IMR-90 (cell line): Measurements from ENCODE around the gene TINAGL1. TPM values are rescaled to one million over a fixed set of nuclear protein-coding genes. Genes with fewer than 3 reads are reported as not detected.
A peak's percentile ranks its signal among the peaks of the same experiment; 100 is the strongest.

Source experiments
- ATAC-seq: fragments of 200-7000 bp; cut with Tn5 transposase; 2 replicates; pipeline ENCODE4 v1.9.1; 2020; ENCODE audit warnings: low read depth, mild to moderate bottlenecking, moderate library complexity
- BruUV-seq: library from RNA; stranded (reverse); fragments of 400-500 nt; replicated peaks from 2 replicates; lab custom pipeline; 2021; lab: Mats Ljungman, UMichigan
- CTCF ChIA-PET: fragments of 300-600 bp; formaldehyde crosslinking; extraction: SDS; loops from one replicate; lab custom pipeline; 2021; ENCODE audit warnings: antibody characterized with exemption; lab: Yijun Ruan, JAX
- POLR2A ChIA-PET: fragments of 300-600 bp; sonication (Branson Sonifier 250); formaldehyde crosslinking; loops from one replicate; lab custom pipeline; 2022; ENCODE audit warnings: antibody characterized with exemption; ENCODE audit not compliant: unreplicated experiment; lab: Charles Lee
- DNase-seq: peaks from one replicate; pipeline ENCODE4 v3.0.0; 2013
- H2AFZ ChIP-seq: replicated peaks from 2 replicates; pipeline ENCODE3; 2013; ENCODE audit warnings: low read length, mild to moderate bottlenecking; ENCODE audit not compliant: poor library complexity
- H2AK5ac ChIP-seq: 2 replicates; pipeline ENCODE4 v1.6.1; 2013; ENCODE audit warnings: low read depth, low read length, inconsistent platforms
- H2AK9ac ChIP-seq: replicated peaks from 2 replicates; pipeline ENCODE3; 2013; ENCODE audit warnings: mild to moderate bottlenecking, low read depth, low read length, moderate library complexity; ENCODE audit not compliant: poor library complexity
- H2BK120ac ChIP-seq: 2 replicates; pipeline ENCODE4 v1.6.1; 2013; ENCODE audit warnings: low read depth, low read length, inconsistent platforms
- H2BK15ac ChIP-seq: 3 replicates; pipeline ENCODE4 v1.6.1; 2013; ENCODE audit warnings: low read depth, low read length, inconsistent platforms
- H2BK20ac ChIP-seq: 2 replicates; pipeline ENCODE4 v1.6.1; 2013; ENCODE audit warnings: low read depth, mild to moderate bottlenecking, inconsistent platforms, low read length, moderate library complexity
- H2BK5ac ChIP-seq: 2 replicates; pipeline ENCODE4 v1.6.1; 2013; ENCODE audit warnings: mild to moderate bottlenecking, low read depth, low read length, inconsistent platforms; ENCODE audit not compliant: poor library complexity, severe bottlenecking
- H3K14ac ChIP-seq: replicated peaks from 2 replicates; pipeline ENCODE4 v1.6.1; 2013; ENCODE audit warnings: low read depth, low read length, inconsistent platforms
- H3K18ac ChIP-seq: 2 replicates; pipeline ENCODE4 v1.6.1; 2013; ENCODE audit warnings: low read depth, low read length, control low read depth
- H3K23ac ChIP-seq: 2 replicates; pipeline ENCODE4 v1.6.1; 2013; ENCODE audit warnings: low read depth, low read length, inconsistent platforms
- H3K27ac ChIP-seq: 2 replicates; pipeline ENCODE4 v1.5.1; 2013; ENCODE audit warnings: mild to moderate bottlenecking, control low read depth, low read length; ENCODE audit not compliant: insufficient read depth
- H3K27me3 ChIP-seq: 2 replicates; pipeline ENCODE4 v1.6.1; 2013; ENCODE audit warnings: low read length; ENCODE audit not compliant: control insufficient read depth, insufficient read depth
- H3K36me3 ChIP-seq: 2 replicates; pipeline ENCODE4 v1.6.1; 2013; ENCODE audit warnings: low read length, mixed read lengths; ENCODE audit not compliant: control insufficient read depth, insufficient read depth
- H3K4ac ChIP-seq: 2 replicates; pipeline ENCODE4 v1.6.1; 2013; ENCODE audit warnings: low read depth, low read length, inconsistent platforms
- H3K4me1 ChIP-seq: 2 replicates; pipeline ENCODE4 v1.6.1; 2013; ENCODE audit warnings: low read length, mixed read lengths; ENCODE audit not compliant: control insufficient read depth, insufficient read depth
- H3K4me2 ChIP-seq: 2 replicates; pipeline ENCODE4 v1.6.1; 2013; ENCODE audit warnings: low read depth, mild to moderate bottlenecking, control low read depth, low read length, moderate library complexity
- H3K4me3 ChIP-seq: 2 replicates; pipeline ENCODE4 v1.5.1; 2013; ENCODE audit warnings: low read depth, mild to moderate bottlenecking, control low read depth, low read length, moderate library complexity; ENCODE audit not compliant: insufficient read depth
- H3K56ac ChIP-seq: 2 replicates; pipeline ENCODE4 v1.6.1; 2013; ENCODE audit warnings: low read length, inconsistent platforms; ENCODE audit not compliant: insufficient read depth; ENCODE audit errors: extremely low read depth
- H3K79me1 ChIP-seq, 2 experiments: 2 replicates each; pipeline ENCODE4 v1.6.1; 2013; ENCODE audit warnings: low read length in 2 of 2, inconsistent platforms in 1 of 2, low read depth in 1 of 2
- H3K9ac ChIP-seq: 2 replicates; pipeline ENCODE4 v1.6.1; 2013; ENCODE audit warnings: low read depth, low read length, control low read depth
- H3K9me1 ChIP-seq: 2 replicates; pipeline ENCODE4 v1.6.1; 2013; ENCODE audit warnings: low read length, inconsistent platforms; ENCODE audit not compliant: insufficient read depth
- H3K9me3 ChIP-seq: 2 replicates; pipeline ENCODE4 v1.6.1; 2013; ENCODE audit warnings: low read length; ENCODE audit not compliant: control insufficient read depth, insufficient read depth
- H4K20me1 ChIP-seq: 2 replicates; pipeline ENCODE4 v1.6.1; 2013; ENCODE audit warnings: low read length, inconsistent platforms; ENCODE audit not compliant: insufficient read depth
- H4K5ac ChIP-seq: 2 replicates; pipeline ENCODE4 v1.6.1; 2013; ENCODE audit warnings: mild to moderate bottlenecking, low read depth, low read length, control low read depth
- H4K8ac ChIP-seq, 2 experiments: 2 replicates each; pipeline ENCODE4 v1.6.1; 2013; ENCODE audit warnings: low read depth in 2 of 2, low read length in 2 of 2, control low read depth in 1 of 2, inconsistent platforms in 1 of 2
- H4K91ac ChIP-seq: 2 replicates; pipeline ENCODE4 v1.6.1; 2013; ENCODE audit warnings: low read depth, low read length, inconsistent platforms; ENCODE audit not compliant: insufficient read depth
- CEBPB ChIP-seq: IDR thresholded peaks from 2 replicates; pipeline ENCODE4 v1.6.1; 2012; ENCODE audit warnings: low read depth, low read length, improper control_type of control experiment
- CHD1 ChIP-seq: IDR thresholded peaks from 2 replicates; pipeline ENCODE4 v1.6.1; 2012; ENCODE audit warnings: low read depth, low read length, improper control_type of control experiment
- MAZ ChIP-seq: IDR thresholded peaks from 2 replicates; pipeline ENCODE4 v1.6.1; 2012; ENCODE audit warnings: low read depth, mild to moderate bottlenecking, low read length, improper control_type of control experiment, moderate library complexity, borderline replicate concordance
- MXI1 ChIP-seq: IDR thresholded peaks from 2 replicates; pipeline ENCODE4 v1.6.1; 2012; ENCODE audit warnings: low read depth, mild to moderate bottlenecking, low read length, moderate library complexity, borderline replicate concordance
- NFE2L2 ChIP-seq: fragments of 150-350 bp; IDR thresholded peaks from 2 replicates; pipeline ENCODE4 v1.6.1; 2016; ENCODE audit warnings: low read depth, mild to moderate bottlenecking, low read length
- POLR2A ChIP-seq: IDR thresholded peaks from 2 replicates; pipeline ENCODE4 v1.6.1; 2012; ENCODE audit warnings: mild to moderate bottlenecking, low read depth, low read length
- RAD21 ChIP-seq: IDR thresholded peaks from 2 replicates; pipeline ENCODE4 v1.6.1; 2012; ENCODE audit warnings: low read length, improper control_type of control experiment
- RCOR1 ChIP-seq: IDR thresholded peaks from 2 replicates; pipeline ENCODE4 v1.6.1; 2012; ENCODE audit warnings: mild to moderate bottlenecking, low read length, improper control_type of control experiment; ENCODE audit not compliant: insufficient replicate concordance
- WGBS, 2 experiments: methylation state at CpG; one replicate each; pipeline versions ENCODE4 v1.1.5 to v1.1.7; 2013; ENCODE audit warnings: missing lambda C conversion rate in 2 of 2; ENCODE audit not compliant: insufficient read length in 1 of 2; ENCODE audit errors: extremely low coverage in 2 of 2; 5-methylcytosine and 5-hydroxymethylcytosine counted together
- dilution Hi-C: fragments of 300-500 bp; cut with HindIII; formaldehyde crosslinking; loops from one replicate; pipeline ENCODE4 v1.14.3; 2018; ENCODE audit warnings: low sequenced_read_pairs; ENCODE audit not compliant: unreplicated experiment
- in situ Hi-C: fragments of 300-500 bp; cut with MboI; formaldehyde crosslinking; loops from 3 replicates; pipeline ENCODE4 v1.14.3; 2019; ENCODE audit warnings: low sequenced_read_pairs, inconsistent platforms, mixed read lengths
- intact Hi-C: fragments of 100-400 bp; cut with micrococcal nuclease; formaldehyde crosslinking; loops from 2 replicates; pipeline ENCODE4 v1.10.0; 2022
- polyA plus RNA-seq, 3 experiments: library from polyadenylated mRNA; depleted of rRNA; stranded (reverse); fragments of >200 nt; gene quantifications; 2 replicates each; pipeline ENCODE4 v1.2.3, GENCODE V29; 2012; ENCODE audit warnings: low replicate concordance in 1 of 3
- total RNA-seq: library from RNA; depleted of rRNA; stranded (reverse); fragments of >200 nt; gene quantifications from 2 replicates; pipeline ENCODE4 v1.2.3, GENCODE V29; 2012

TINAGL1 gene
- total and polyA plus RNA-seq, 2 of the 4 experiments (the other 2 are of a cell fraction), result 0.54 to 1.5 TPM

DNA sequence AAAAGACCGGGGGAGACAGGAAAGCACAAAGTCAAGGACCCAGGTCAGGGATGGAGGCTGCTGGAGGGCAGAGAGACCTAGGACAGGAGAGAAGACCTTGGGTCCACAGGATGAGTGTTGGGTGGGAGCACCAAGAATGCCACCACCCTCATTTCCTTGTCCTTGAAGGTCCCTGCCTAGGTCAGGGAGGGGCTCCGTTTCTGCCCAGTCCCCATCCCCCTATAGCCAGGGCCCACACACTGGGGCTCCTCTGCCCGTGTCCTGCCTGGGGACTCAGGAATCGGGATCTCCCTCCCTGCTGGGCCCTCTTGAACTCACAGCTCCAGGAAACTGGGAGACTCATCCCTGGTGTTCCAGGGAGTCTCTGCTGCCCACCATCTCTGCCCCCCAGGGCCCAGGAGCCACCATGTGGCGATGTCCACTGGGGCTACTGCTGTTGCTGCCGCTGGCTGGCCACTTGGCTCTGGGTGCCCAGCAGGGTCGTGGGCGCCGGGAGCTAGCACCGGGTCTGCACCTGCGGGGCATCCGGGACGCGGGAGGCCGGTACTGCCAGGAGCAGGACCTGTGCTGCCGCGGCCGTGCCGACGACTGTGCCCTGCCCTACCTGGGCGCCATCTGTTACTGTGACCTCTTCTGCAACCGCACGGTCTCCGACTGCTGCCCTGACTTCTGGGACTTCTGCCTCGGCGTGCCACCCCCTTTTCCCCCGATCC, 584 bp downstream of the TINAGL1 start:
- peak overlapping the region; percentile 62 for H2AFZ ChIP-seq
- H3K4me1 ChIP-seq, result peaks cover 29% of the 10 kb centered on the region
- no peaks in the 10 kb centered on the region for H3K36me3 ChIP-seq
- WGBS, 2 experiments, result 93% methylated on average over 10 of the region's 27 CpGs; no CpG with 5 or more reads in 1 of the 2 experiments
- no peaks in the 10 kb centered on the region for H3K79me1 ChIP-seq
- H3K27ac ChIP-seq, result no peak overlapping the region
- ChIA-PET POLR2A (no interaction called here), CTCF (no interaction called here)
- no peak overlapping the region for H4K8ac ChIP-seq
- H3K14ac ChIP-seq, result no peak overlapping the region
- H2BK120ac ChIP-seq, result no peak overlapping the region
- H3K27me3 ChIP-seq, result no peaks in the 10 kb centered on the region
- H2AK9ac ChIP-seq, result peak overlapping the region; percentile 51
- H4K5ac ChIP-seq, result no peak overlapping the region
- no peak overlapping the region for H3K23ac ChIP-seq
- H3K56ac ChIP-seq, result no peak overlapping the region
- H3K18ac ChIP-seq, result no peak overlapping the region
- H3K4ac ChIP-seq, result peak overlapping the region; percentile 32; the same call in 1 of the 2 replicates
- H2BK20ac ChIP-seq, result no peak overlapping the region; the same call in 1 of the 2 replicates
- H3K9me1 ChIP-seq, result peaks cover 11% of the 10 kb centered on the region
- no TSS peak for BruUV-seq
- H2AK5ac ChIP-seq, result peak overlapping the region; percentile 9; the same call in 1 of the 2 replicates
- no peak overlapping the region for H3K9ac ChIP-seq
- ATAC-seq, result no peak
- TF ChIP-seq POLR2A, result no peak
- TF ChIP-seq CHD1, result no peak
- TF ChIP-seq MXI1, result no peak
- no peak for TF ChIP-seq NFE2L2
- no peak for TF ChIP-seq CEBPB
- no peak for TF ChIP-seq RAD21
- TF ChIP-seq RCOR1, result no peak
- TF ChIP-seq MAZ, result no peak
- dilution Hi-C loops (no loop called here), in situ Hi-C loops (no loop called here), intact Hi-C loops (no loop called here)
- no peaks in the 10 kb centered on the region for H3K9me3 ChIP-seq
- no peak overlapping the region for H2BK15ac ChIP-seq
- peak overlapping the region; percentile 20; the same call in 1 of the 2 replicates for H4K91ac ChIP-seq
- peaks cover 5% of the 10 kb centered on the region for H4K20me1 ChIP-seq
- no peak overlapping the region for H2BK5ac ChIP-seq
- no peak overlapping the region for H3K4me2 ChIP-seq
- no peak for DNase-seq
- H3K4me3 ChIP-seq, result no peak overlapping the region
